SH-SY5Y (cell line): ENCODE measurements around the gene POU2F2.

ENCODE experiments used
- GATA2 ChIP-seq: IDR thresholded peaks from 2 replicates; pipeline ENCODE4 v1.6.1; 2011; ENCODE audit warnings: mild to moderate bottlenecking, low read depth, low read length
- GATA3 ChIP-seq: IDR thresholded peaks from 2 replicates; pipeline ENCODE4 v1.6.1; 2011; ENCODE audit warnings: low read depth, mild to moderate bottlenecking, low read length, moderate library complexity

- TF ChIP-seq GATA2 (no peak), GATA3 (no peak)
These were observed 57.5 kb downstream of the POU2F2 start for GRCh38 chr19:42074513-42075363.
